DMS 273 treated with DMSO at 0.1 percent for 48 hours (cell line): ENCODE results near the gene CLDN15.
"Not testable (repeated sequence)": the region's sequence is repeated elsewhere in the genome, so short reads cannot be mapped to it uniquely, and the experiment has no call there.

Source experiments
- DNase-seq: peaks from one replicate; lab custom pipeline; 2025; lab: John Stamatoyannopoulos, UW

Gene CLDN15

GRCh38 chr7:101237206-101238067 is at the start of gene CLDN15:
TSS of gene CLDN15 (minus strand) at chr7:101237802. CDS start at chr7:101237581, 221 bp downstream.
- DNase-seq = no peak

DNA sequence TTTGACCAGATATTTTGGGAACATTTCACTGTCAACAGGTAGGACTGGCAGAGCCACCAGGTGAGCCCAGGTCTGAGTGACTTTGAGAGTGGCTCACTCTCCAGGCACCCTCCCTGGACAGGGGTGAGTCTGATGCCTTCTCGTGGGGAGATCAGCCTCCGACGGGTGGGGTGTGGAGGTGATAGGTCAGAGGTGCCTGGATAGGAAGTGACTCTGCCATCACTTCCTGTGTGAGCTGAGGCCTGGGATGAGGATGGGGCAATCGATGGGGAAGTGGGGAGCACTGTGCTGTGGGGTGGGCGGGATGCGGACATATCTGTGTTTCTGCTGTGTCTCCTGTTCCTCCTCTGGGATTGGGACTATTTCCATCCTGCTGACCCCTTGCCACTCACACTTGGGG is 49.4 kb upstream of the CLDN15 start:
- no peak for DNase-seq

- DNase-seq = not testable (repeated sequence)
Measured at GRCh38 chr7:101285880-101286279, 48.3 kb upstream of the CLDN15 start.

- DNase-seq = no peak
Measured at GRCh38 chr7:101285171-101285570, 47.6 kb upstream of the CLDN15 start.

DNA sequence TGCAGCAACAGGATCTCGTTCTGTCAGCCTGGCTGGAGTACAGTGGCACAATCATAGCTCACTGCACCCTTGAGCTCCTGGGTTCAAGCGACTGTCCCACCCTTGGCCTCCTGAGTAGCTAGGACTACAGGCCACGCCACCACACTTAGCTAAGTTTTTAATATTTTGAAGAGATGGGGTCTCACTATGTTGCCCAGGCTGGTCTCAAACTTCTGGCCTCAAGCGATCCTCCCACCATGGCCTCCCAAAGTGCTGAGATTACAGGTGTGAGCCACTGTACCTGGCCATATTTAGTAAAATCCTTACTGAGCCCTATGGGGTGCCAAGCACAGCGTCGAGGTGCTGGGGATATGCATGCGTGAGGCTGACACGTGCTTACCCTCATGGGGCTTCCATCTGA is 43.3 kb upstream of the CLDN15 start:
- DNase-seq = not testable (repeated sequence)

DNA sequence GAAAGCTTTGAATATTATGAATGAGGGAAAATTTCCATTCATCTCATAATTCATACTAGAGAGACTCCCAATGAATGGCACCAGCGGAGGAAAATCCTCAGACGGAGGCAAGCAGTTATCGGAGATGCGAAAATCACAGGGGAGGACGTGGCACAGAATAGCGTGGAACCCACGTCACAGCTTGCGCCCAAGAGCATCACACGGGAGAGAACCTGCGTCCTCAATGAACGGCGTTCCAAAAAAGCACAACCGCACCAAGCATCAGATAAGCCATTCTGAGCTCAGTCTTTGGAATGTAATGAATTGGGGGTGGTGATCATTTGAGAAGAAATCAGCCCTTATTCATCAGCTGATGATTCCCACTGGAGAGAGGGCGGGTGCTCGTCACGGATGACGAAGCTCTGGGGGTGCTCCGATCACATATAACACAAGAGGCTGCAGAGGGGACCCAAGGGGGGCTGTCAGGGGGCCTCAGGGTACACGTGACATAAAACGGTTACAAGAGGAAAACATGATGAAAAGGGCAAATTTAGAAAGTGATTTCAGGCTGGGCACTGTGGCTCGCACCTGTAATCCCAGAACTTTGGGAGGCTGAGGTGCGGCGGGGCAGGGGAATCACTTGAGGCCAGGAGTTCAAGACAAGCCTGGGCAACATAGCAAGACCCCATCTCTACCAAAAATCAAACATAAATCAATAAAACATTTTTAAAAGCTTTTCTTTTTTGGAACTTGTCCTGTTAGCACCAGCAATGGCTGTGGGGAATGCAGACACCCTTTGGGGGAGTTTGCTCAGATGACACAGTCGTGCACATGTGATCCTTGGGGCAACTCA is 41.1 kb upstream of the CLDN15 start:
- DNase-seq = no peak

GRCh38 chr7:101277155-101277554 is 39.6 kb upstream of the CLDN15 start:
- DNase-seq = no peak

DNA sequence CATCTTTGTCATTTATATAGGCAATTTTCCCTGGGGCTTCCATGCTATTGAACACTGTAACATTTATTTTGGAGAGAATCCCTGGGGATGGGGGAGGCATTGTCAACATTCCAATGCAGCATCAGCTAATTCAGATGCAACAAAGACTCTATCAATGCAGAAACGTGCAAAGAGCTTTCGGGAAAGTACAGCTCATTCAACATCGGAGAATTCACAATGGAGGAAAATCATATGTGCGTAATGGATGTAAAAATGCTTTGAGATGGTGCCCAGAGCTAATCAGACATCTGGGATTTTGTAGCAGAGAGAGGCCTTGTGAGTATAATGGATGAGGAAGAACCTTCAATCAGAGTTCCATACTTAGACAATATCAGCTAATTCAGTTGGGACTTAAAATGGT is 35.6 kb upstream of the CLDN15 start:
- no peak for DNase-seq

DNA sequence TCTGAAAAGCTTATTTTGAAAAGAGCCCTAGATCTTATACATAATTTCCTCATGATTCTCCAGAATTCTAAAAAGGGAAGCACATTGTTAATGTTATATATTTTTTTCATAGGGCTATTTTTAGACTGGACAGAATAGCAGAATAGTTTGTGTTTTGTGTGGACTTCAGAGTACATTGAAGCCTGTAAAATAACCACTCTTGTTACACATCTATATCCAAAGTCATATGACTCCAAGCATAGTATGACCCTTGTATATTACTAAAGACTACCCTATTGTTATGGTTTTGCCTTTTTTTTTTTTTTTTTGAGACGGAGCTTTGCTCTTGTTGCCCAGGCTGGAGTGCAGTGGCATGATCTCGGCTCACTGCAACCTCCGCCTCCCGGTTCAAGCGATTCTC is 33.4 kb upstream of the CLDN15 start:
- DNase-seq = no peak

DNA sequence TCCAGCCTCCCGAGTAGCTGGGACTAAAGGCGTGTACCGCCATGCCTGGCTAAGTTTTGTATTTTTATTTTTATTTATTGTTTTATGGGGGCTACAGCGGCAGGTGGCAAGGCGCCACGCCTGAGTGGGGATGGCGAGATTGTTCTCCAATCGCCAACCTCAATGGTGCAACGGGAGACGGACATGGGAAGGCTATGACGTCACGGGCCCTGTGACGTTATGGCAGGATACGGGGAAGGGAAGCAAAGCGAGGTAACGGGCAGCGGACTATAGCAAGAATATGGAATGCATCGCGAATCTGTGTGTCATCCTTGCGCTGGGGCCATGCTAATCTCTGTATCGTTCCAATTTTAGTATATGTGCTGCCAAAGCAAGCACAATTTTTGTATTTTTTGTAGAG is 32.1 kb upstream of the CLDN15 start:
- no peak for DNase-seq

DNA sequence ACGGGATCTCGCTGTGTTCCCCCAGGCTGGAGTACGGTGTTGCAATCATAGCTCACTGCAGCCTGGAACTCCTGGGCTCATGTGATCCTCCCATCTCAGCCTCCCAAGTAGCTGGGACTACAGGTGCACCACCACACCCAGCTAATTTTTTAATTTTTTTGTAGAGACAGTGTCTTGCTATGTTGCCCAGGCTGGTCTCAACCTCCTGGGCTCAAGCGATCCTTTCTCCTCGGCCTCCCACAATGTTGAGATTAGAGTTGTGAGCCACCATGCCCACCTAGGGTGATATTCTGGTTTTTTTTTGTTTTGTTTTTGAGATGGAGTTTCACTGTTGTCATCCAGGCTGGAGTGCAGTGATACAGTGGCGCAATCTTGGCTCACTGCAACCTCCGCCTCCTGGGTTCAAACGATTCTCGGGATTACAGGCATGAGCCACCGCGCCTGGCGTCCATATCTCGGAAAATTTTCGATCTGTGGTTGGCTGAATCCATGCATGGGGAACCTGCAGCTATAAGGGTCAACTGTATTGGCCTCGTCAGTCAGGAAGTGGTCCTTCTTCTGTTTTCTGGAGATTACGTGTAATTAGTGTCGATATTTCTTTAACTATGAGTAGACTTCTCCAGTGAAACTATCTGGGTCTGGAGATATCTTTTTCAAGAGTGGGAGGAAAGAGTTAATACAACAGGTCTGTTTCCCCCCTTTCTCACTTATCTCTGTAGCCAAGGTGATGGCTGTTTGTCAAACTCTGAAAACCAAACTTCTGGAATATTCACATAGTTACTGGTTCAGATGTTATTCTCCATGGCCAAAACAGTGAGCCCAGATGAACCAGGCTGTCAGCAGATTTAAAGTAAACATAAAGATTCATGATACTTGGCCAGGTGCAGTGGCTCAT is 28.3 kb upstream of the CLDN15 start:
- no peak for DNase-seq

- DNase-seq = not testable (repeated sequence)
Measured at GRCh38 chr7:101264102-101264706, 26.6 kb upstream of the CLDN15 start.

DNA sequence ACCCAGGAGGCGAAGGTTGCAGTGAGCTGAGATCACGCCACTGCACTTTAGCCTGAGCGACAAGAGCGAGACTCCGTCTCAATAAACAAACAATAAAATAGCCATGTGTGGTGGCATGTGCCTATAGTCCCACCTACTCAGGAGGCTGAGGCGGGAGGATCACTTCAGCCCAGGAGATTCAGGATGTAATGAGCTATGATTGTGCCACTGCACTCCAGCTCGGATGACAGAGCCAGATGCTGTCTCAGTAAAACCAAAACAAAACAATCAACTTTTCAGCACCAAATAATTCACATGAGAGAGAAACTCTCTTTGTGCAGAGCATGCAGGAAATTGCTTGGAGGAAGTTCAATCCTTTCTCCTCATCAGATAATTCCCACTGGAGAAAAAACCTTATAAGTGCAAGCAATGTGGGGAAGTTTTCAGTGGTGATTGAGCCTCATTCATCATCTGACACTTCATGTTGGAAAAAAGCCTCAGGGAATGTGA is 20.7 kb upstream of the CLDN15 start:
- no peak for DNase-seq

- DNase-seq = no peak
Measured at GRCh38 chr7:101255796-101256195, 18.2 kb upstream of the CLDN15 start.

- not testable (repeated sequence) for DNase-seq
Measured at GRCh38 chr7:101253199-101253598, 15.6 kb upstream of the CLDN15 start.

- peak; percentile 97 for DNase-seq
Measured at GRCh38 chr7:101251871-101252659, 14.5 kb upstream of the CLDN15 start.

DNA sequence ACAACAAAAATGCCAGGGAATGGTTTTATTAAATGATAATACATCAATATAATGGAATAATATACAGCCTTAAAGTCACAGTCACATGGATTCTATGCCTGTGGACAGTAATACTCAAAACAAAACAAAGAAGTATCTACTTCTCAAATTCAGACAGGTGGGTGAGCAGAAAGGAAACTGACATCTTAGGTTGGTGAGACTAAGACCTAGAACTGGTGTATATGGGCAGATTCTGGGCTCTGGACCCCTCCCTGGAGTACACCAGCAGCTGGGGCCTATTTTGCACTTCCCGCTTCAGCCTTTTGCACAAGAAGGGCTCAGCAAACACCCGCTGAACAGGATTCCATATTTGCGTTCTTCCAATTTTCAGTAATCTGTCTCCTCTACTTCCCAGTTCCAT is 12.7 kb upstream of the CLDN15 start:
- no peak for DNase-seq

GRCh38 chr7:101248276-101248675 is 10.7 kb upstream of the CLDN15 start:
- no peak for DNase-seq

- DNase-seq = no peak
Measured at GRCh38 chr7:101245147-101245668, 7.6 kb upstream of the CLDN15 start.
